ENCODE results near the gene GLRA2.

GLRA2 gene

DNA sequence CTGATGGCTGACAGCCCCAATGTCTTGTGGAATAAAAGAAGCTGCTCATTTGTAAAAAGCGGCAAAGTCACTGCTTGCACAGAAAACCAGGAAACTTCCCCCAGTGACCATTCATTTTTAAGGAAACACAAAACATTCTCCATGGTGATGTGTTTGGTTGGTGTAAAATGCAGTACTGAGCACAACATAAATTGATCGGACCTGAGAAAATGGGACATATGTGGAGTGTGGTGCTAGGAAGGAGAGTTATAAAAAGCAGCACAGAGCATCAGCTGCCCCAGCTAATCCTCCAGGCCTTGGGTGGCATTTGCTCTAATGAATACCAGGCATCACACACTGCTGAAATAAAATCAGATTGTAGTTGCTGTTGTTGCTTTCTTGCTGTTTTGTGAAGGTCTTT, 55.2 kb downstream of the GLRA2 start:
- no peak for DNase-seq (ENCODE audit: low read depth)

GRCh38 chrX:14590216-14590615, 60.9 kb downstream of the GLRA2 start:
- H3K4me3 ChIP-seq (ENCODE audit: control insufficient read depth, low read depth, low read length) = no peak overlapping the region
- TF ChIP-seq CTCF (IDR thresholded peaks at IDR 0.05; ENCODE audit: control insufficient read depth, insufficient read depth, low read depth, low read length, missing control alignments) = no peak
- DNase-seq (ENCODE audit: low read depth) = no peak

More for the DNA sequence above, 55.2 kb downstream of the GLRA2 start:
- no peak overlapping the region for H3K4me3 ChIP-seq (ENCODE audit: control insufficient read depth, low read depth, low read length)
- no peak for TF ChIP-seq CTCF (IDR thresholded peaks at IDR 0.05; ENCODE audit: control insufficient read depth, insufficient read depth, low read depth, low read length, missing control alignments)

GRCh38 chrX:14590693-14591424, 61.5 kb downstream of the GLRA2 start:
- no peak for DNase-seq (ENCODE audit: low read depth)
- no peak overlapping the region for H3K4me3 ChIP-seq (ENCODE audit: control insufficient read depth, low read depth, low read length)
- TF ChIP-seq CTCF (IDR thresholded peaks at IDR 0.05; ENCODE audit: control insufficient read depth, insufficient read depth, low read depth, low read length, missing control alignments) = no peak

DNA sequence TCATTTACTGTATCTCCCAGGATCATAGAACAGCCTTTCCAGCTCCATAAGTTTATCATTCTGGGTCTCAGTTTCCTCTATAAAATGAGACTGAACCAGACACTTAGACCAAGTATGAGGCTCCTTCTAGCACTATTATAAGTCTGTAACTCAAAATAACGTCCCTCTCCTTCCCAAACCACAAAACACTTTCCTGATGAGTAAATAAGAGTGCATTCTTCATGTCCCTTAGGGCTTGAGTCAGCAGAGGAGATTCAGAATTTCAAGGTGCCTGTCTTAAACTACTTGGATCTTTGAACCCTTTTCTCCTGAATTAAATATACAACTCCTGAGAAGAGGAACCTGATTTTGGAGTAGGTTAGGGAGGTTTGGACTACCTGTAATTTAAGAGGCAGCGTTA, 62.6 kb downstream of the GLRA2 start:
- DNase-seq (ENCODE audit: low read depth) = no peak
- H3K4me3 ChIP-seq (ENCODE audit: control insufficient read depth, low read depth, low read length) = no peak overlapping the region
- TF ChIP-seq CTCF (IDR thresholded peaks at IDR 0.05; ENCODE audit: control insufficient read depth, insufficient read depth, low read depth, low read length, missing control alignments) = no peak

DNA sequence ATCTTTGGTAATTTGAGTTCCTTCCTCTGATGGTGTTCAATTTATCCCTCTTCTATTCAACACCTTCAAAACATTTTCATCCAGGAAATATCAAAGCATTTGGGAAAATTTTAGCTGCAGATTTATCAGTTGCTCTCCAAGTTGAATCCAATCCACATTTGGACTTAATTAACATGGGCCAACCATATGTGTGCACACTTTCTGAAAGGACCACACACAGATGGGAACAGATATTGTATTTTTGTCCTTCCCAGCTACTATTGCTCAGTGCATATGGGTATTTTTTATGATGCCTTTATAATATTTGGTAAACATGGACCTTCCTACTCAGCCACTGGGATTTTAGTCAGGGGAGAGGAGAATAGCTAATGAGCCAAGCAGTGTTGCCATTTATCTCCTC, 65.2 kb downstream of the GLRA2 start:
- no peak for DNase-seq (ENCODE audit: low read depth)
- no peak overlapping the region for H3K4me3 ChIP-seq (ENCODE audit: control insufficient read depth, low read depth, low read length)
- TF ChIP-seq CTCF (IDR thresholded peaks at IDR 0.05; ENCODE audit: control insufficient read depth, insufficient read depth, low read depth, low read length, missing control alignments) = no peak

DNA sequence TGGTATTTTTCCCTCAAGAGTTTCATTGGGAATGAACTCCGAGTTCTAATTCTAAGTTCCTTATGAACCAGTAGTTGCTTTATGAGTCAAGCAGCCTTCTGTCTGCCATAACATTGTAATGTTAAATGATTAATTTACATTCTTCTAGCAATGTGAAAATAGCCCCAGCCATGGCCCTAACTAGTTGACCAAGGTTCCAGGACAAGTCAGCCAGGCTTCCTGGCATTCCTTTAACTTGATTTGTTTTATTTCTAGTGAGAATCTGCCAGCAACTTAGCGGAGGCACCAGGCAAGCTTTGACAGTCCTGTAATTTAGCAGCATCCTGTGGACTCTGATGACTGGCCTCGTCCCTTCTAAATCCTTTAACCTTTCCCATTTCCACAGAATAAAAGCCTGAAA, 69.0 kb downstream of the GLRA2 start:
- TF ChIP-seq CTCF (IDR thresholded peaks at IDR 0.05; ENCODE audit: control insufficient read depth, insufficient read depth, low read depth, low read length, missing control alignments) = no peak
- no peak for DNase-seq (ENCODE audit: low read depth)
- no peak overlapping the region for H3K4me3 ChIP-seq (ENCODE audit: control insufficient read depth, low read depth, low read length)

Measured in AG09309 (cell line).